Measurements from ENCODE around the gene B4GALNT2. TPM values are rescaled to one million over a fixed set of nuclear protein-coding genes. Genes with fewer than 3 reads are reported as not detected.

The B4GALNT2 gene
- total RNA-seq, 4 donors from 2014 or later, result 0.04 to 0.98 (median 0.80) TPM

DNA sequence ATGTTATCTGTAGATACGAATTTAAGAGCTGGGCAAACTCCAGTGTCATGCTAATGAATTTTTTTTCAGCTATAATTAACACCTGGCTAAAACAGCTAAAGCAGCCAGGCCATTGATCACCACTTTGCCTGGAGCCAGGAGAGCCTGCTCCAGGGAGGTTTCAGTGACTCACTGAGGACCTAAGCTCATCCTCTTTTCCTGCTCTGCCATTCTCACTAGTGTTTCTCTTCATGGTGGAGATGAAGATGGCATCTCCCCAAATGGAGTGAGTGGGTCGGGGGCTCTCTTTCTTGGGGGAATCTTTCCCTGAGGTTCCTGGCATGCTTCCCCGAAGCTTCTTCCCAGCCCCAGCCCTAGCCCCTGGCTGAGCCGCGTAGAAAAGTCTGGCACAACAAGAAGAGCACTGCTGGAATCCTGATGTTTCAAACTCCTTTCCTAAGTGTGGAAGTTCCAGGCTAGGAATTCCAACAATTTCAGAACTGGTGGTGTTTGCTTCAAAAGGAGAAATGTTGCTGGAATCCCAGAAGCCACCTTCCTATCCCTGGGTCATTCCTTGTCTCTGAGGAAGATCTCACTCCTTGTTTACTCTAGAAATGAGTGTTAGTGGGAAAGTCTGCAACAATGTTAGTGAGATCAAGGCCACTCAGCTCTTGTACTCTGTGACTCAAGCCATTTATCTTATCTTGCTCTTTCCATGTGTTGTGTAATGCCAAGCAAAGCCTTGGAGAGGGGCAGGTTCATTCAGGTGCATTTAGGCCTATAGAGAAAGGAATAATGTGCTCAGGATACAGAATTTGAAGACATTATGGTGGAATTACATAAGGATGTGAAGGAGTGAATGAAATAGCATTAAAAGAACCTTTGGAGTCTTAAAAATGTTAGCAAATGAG, 26.0 kb upstream of the B4GALNT2 start:
- TF ChIP-seq CTCF (IDR thresholded peaks at IDR 0.05) (no peak), POLR2A (IDR thresholded peaks at IDR 0.05) (no peak)
- intact Hi-C loops (cut with DNase I; ENCODE audit: low total_unique reads), result no loop called here
- 32 to 39% methylated on average over 5 of the region's 5 CpGs for WGBS, 2 donors
- H3K4me3 ChIP-seq (ENCODE audit: low read depth, poor library complexity, severe bottlenecking), result no peak overlapping the region
- DNase-seq (ENCODE audit: low spot score in 2 of 2), result peak in 1 of 2 donors; percentile 54

GRCh38 chr17:49107211-49107557, 25.4 kb upstream of the B4GALNT2 start:
- intact Hi-C loops (cut with DNase I; ENCODE audit: low total_unique reads), result no loop called here

GRCh38 chr17:49108318-49108717, 24.3 kb upstream of the B4GALNT2 start:
- TF ChIP-seq CTCF (IDR thresholded peaks at IDR 0.05), result no peak
- TF ChIP-seq POLR2A (IDR thresholded peaks at IDR 0.05), result no peak
- WGBS, 2 donors, result 32 to 37% methylated on average over 3 of the region's 3 CpGs
- intact Hi-C loops (cut with DNase I; ENCODE audit: low total_unique reads), result no loop called here
- DNase-seq (ENCODE audit: low spot score in 2 of 2), result no peak
- no peak overlapping the region for H3K4me3 ChIP-seq (ENCODE audit: low read depth, poor library complexity, severe bottlenecking)

More at GRCh38 chr17:49107211-49107557, 25.4 kb upstream of the B4GALNT2 start:
- no peak for TF ChIP-seq CTCF (IDR thresholded peaks at IDR 0.05)
- TF ChIP-seq POLR2A (IDR thresholded peaks at IDR 0.05), result no peak
- WGBS, 2 donors, result 94 to 98% methylated on average over 1 of the region's 1 CpG
- H3K4me3 ChIP-seq (ENCODE audit: low read depth, poor library complexity, severe bottlenecking), result no peak overlapping the region
- DNase-seq (ENCODE audit: low spot score in 2 of 2), result no peak

DNA sequence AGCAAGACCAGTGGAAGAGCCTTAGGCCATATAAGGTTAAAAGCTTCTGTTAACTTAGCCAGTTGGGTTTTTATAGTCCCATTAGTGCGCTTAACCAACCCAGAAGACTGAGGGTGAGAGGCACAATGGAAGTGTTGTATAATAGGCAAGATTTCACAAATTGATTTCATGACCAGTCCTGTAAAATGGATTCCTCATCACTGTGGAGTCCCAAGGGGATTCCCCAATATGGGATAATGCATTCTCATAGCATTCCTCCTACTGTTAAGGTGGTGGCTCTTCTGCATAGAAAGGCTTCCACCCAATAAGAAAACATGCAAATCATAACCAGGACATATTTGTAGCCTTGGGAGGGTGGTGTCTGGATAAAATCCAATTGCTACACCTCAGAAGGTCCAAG, 22.1 kb upstream of the B4GALNT2 start:
- intact Hi-C loops (cut with DNase I; ENCODE audit: low total_unique reads), result no loop called here
- no peak for TF ChIP-seq CTCF (IDR thresholded peaks at IDR 0.05)
- no peak for TF ChIP-seq POLR2A (IDR thresholded peaks at IDR 0.05)
- no peak for DNase-seq (ENCODE audit: low spot score in 2 of 2)
- WGBS, 2 donors, result 52 to 67% methylated on average over 1 of the region's 1 CpG
- no peak overlapping the region for H3K4me3 ChIP-seq (ENCODE audit: low read depth, poor library complexity, severe bottlenecking)

GRCh38 chr17:49111934-49112333, 20.6 kb upstream of the B4GALNT2 start:
- 49 to 52% methylated on average over 4 of the region's 4 CpGs for WGBS, 2 donors
- no peak for DNase-seq (ENCODE audit: low spot score in 2 of 2)
- H3K4me3 ChIP-seq (ENCODE audit: low read depth, poor library complexity, severe bottlenecking), result no peak overlapping the region
- TF ChIP-seq POLR2A (IDR thresholded peaks at IDR 0.05) (no peak), CTCF (IDR thresholded peaks at IDR 0.05) (no peak)
- intact Hi-C loops (cut with DNase I; ENCODE audit: low total_unique reads), result no loop called here
